Fibroblast of mammary gland (primary cell): ENCODE results near the gene CFAP68.
"Not testable (repeated sequence)": the region's sequence is repeated elsewhere in the genome, so short reads cannot be mapped to it uniquely, and the experiment has no call there.

ENCODE experiments used
- DNase-seq: peaks from one replicate; pipeline ENCODE4 v3.0.0-alpha.2; 2010; ENCODE audit warnings: low read depth
- H3K4me3 ChIP-seq: 2 replicates; pipeline ENCODE4 v1.5.1; 2011; ENCODE audit warnings: low read depth, mild to moderate bottlenecking, low read length, moderate library complexity; ENCODE audit not compliant: control insufficient read depth
- CTCF ChIP-seq: conservative IDR thresholded peaks from 2 replicates; pipeline ENCODE4 v1.5.1; 2011; ENCODE audit warnings: low read depth, low read length, inconsistent platforms; ENCODE audit not compliant: control insufficient read depth, insufficient read depth

The CFAP68 gene

GRCh38 chr11:111882202-111882601 is 2.9 kb downstream of the CFAP68 start:
- no peak overlapping the region for H3K4me3 ChIP-seq
- TF ChIP-seq CTCF: no peak
- DNase-seq: no peak

DNA sequence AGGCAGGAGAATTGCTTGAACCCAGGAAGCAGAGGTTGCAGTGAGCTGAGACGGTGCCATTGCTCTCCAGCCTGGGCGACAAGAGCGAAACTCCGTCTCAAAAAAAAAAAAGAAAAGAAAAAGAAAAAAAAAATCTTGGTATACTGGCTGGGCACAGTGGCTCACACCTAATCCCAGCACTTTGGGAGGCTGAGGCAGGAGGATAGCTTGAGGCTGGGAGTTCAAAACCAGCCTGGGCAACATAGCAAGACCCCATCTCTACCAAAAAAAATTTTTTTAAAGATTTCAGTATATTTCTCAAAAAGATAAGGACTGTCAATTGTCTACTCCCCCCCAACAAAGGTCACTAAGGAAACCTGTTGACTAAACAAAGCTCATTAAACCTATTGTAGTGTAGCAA is 5.7 kb downstream of the CFAP68 start:
- not testable (repeated sequence) for DNase-seq, H3K4me3 ChIP-seq

GRCh38 chr11:111886032-111886431 is 6.7 kb downstream of the CFAP68 start:
- no peak overlapping the region for H3K4me3 ChIP-seq
- TF ChIP-seq CTCF: no peak
- DNase-seq: no peak

DNA sequence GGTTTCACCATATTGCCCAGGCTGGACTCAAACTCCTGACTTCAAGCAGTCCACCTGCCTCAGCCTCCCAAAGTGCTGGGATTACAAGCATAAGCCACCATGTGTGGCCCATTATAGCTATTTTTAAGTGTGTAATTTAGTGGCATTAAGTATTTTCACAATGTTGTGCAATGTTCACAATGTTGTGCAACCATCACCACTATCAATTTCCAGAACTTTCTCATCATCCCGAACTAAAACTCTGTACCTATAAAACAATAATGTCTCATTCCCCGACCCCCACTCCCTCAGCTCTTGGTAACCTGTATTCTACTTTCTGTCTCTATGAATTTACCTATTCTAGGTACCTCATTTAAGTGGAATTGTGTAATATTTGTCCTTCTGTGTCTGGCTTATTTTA is 7.5 kb downstream of the CFAP68 start:
- DNase-seq: no peak
- no peak overlapping the region for H3K4me3 ChIP-seq
- TF ChIP-seq CTCF: no peak

DNA sequence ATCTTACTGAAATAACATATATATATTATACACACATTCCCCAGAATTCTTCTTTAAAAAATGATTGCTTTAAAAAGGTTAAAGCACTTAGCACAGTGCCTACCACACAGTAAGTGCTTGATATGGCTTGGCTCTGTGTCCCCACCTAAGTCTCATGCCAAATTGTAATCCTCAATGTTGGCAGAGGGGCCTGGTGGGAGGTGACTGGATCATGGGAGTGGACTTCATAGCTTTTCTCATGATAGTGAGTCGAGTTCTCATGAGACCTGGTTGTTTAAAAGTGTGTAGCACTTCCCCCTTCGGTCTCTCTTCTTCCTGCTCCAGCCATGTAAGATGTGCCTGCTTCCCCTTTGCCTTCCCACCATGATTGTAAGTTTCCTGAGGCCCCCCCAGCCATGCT is 26.1 kb downstream of the CFAP68 start:
- no peak for TF ChIP-seq CTCF
- no peak for DNase-seq
- H3K4me3 ChIP-seq: no peak overlapping the region

GRCh38 chr11:111906680-111907079 is 27.3 kb downstream of the CFAP68 start:
- no peak overlapping the region for H3K4me3 ChIP-seq
- no peak for DNase-seq
- TF ChIP-seq CTCF: no peak

DNA sequence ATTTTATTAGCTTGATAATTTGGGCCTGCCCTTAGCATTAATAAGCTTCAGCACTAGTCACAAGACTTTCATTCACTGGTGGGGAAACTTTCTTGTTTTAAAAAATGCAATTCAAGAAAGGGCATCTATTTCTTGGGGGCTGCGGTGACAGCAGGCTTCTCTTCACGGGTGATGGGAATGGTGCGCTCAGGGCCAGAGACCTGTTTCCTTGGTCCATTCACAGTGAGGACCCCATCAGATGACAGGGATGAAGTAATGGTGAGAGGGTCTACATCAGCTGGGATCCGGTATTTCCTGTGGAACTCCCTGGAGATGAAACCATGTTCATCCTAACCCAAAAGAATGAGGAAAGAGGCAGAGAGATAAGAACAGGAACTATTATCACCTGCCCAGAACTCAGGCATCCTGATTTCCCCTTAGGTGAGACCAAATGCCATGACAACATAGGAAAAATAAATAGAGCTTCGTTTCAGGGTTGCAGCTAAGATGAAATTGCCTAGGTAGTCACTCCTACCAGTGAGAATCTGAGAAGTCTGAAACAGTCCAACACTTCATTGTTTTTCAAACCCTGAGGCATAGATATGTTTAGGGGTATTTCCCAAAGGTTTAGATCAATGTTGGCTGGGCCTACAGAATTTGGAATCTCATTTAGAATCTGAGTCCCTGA is 29.4 kb downstream of the CFAP68 start:
- DNase-seq: no peak
- no peak for TF ChIP-seq CTCF
- H3K4me3 ChIP-seq: no peak overlapping the region
